HG03575 (cell line): ENCODE measurements around the gene UGGT2.

Source experiments
- ATAC-seq: cut with Tn5 transposase; IDR thresholded peaks from one replicate; pipeline ENCODE4 v1.9.1; 2021; ENCODE audit not compliant: unreplicated experiment, insufficient number of reproducible peaks, low FRiP score; ENCODE audit errors: extremely low read depth

Gene UGGT2

DNA sequence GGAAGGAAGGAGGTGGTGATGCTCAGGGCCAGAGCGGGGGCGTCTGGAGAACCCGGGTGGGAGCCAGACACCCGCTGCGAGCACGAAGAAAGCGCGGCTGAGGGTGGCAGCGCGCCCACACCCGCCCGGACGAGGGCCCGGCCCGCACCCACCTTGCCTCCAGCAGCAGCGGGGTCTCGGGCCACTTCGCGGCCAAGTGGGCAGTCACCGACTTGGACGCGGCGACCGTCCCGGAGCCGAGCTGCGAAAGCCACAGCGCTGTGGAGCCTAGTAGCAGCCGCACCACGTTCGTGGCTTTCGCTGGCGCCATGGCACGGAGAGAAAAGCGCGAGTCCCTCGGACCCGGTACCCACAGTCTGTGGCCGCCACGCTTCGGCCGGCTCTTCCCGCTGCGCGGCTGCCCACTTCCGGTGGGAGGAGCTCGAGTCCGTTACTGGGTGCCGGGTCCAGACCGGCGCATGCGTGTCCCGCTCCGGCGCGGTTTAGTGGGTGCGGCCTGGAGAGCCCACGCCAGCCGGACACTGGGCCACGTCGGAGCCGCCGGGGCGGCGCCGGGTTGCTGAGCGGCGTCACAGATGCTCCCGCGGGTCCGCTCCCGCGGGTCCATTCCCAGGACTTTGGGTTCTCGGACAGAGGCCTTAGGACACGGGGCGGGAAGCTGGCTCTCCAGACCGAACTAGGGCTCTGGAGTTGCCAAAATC lies at the start of gene UGGT2:
TSS of gene UGGT2 (minus strand) at position 399 of the 701 bp plus-strand sequence. CDS start at position 310, 89 bp downstream.
- peak; percentile 91 for ATAC-seq

GRCh38 chr13:96100457-96101220 lies 47.4 kb upstream of the UGGT2 start:
- ATAC-seq, result no peak

DNA sequence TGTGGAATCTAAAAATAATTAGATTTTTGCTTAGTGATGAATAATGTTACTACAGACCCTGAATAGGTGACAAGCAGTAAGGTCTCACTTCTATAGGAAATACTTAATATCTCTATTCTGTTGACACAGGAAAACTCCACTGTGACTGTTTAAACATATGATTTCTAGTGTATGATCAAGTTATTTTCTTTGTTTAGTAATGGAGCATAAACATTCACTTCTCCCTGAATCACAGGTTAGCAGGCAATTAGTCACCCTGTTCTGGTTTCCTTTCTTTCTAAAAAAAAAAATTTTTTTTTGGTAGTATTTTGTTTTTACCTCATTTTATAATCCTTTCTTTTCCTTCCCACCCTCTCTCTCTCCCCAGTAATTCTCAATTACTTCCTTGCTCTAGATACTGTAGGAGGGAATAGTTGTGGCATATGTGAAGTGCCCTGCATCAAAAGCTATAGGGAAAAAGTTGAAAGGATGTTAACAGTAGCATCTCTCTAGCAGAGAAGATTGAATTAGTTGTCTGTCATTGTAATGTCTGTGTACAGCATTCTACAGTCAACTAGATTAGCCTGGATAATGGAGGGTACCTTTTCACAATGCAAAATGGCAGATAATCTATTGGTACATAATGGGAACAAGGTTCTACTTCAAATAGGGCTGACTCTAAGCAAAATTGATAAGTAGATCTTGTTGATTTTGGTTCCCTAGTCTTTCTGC lies 40.2 kb upstream of the UGGT2 start:
- no peak for ATAC-seq

DNA sequence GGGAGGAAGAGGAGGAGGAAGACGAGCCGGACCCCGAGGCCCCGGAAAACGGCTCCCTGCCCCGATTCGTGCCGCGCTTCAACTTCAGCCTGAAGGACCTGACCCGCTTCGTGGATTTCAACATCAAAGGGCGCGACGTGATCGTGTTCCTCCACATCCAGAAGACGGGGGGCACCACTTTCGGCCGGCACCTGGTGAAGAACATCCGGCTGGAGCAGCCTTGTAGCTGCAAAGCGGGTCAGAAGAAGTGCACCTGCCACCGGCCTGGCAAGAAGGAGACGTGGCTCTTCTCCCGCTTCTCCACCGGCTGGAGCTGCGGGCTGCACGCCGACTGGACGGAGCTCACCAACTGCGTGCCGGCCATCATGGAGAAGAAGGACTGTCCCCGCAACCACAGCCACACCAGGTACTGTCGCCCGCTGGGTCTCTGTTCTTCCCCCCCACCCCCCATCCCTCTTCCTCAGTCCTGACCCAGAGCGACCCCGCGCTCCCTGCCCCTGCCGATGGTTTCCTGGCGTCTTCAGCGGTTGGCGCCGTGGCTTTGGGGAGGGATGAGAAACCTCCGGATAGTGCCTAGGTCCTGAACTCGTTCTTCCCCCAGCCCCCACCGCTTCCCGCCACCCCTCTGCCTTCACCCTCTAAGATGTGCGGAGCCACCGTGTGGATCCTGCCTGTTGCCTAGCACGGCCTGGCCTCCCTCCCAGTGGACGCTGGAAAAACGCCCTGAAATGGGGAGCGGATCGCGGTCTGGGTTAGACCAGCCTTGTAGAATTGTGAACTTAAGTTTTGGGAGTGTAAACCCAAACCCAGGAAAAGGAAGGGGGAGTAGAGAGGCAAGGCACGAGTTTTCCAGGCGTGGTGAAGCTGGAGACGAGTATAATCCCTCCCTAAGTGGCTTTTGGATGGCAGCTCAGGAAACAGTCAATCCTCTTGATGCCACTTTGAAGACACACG lies 38.2 kb upstream of the UGGT2 start:
- no peak for ATAC-seq

- no peak for ATAC-seq
These were observed 37.3 kb upstream of the UGGT2 start for GRCh38 chr13:96090240-96091101.

DNA sequence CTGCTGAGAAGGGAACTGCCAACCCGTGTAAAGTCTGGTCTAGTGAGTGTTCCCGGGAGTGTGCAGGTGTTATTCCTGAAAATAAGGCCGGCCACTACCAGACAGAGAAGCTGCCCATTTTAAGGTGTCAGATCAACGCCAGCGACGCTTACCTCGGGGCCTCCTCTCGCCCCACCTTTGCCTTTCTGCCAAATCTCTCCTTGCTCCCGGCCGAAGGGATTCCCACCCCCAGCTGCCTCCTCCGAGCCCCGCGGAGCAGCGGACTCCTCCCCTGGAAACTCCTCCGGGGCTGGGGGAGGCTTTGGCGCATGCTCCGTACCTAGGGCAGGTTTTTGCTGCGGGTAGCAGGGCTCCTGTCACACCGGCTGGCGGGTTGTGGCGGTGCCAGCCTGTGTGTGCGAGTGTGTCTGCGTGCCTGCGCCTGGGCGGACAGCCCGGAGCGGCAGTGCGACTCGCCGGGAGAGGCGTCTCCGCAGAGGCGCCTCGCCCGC lies 36.6 kb upstream of the UGGT2 start, which contains the start of gene HS6ST3:
TSS of gene HS6ST3 (plus strand) at position 359 of the 491 bp plus-strand sequence.
- ATAC-seq, result no peak

DNA sequence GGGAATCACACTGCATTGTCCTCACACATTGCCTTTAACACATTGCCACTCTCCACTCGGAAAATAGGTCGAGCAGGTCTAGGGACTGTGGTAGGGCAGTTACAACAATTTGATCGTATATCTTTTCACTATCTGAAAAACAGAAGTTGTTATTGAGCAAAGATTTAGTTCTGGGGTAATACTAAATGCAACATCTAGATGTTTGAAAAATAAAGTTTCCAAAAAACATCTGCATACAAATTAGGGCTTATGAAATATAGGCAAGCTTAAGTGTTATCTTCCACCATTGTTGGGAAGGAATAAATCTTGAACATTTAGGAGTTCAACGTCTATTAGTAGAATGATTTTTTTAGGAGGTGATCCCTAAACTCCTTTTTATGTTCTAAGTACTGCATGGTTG lies 35.9 kb upstream of the UGGT2 start:
- no peak for ATAC-seq

DNA sequence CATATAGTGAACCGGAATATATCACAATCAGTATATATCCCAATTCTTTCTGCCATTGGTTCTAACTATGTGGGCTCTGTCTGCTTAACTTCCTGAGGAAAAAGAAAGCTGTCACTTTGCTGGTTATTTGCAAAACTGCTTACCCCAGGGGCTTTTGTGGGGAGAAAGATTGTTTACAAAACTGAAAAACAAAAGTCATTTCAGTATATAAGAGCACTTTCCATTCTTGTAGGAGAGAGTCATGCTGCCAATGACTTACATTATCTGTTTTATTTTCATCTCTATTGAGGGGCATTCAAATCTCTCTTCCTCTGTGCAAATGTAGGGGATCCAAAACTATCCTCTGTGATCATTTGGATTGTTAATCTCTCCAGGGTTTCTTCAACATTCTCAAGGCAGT lies 33.5 kb upstream of the UGGT2 start:
- no peak for ATAC-seq

DNA sequence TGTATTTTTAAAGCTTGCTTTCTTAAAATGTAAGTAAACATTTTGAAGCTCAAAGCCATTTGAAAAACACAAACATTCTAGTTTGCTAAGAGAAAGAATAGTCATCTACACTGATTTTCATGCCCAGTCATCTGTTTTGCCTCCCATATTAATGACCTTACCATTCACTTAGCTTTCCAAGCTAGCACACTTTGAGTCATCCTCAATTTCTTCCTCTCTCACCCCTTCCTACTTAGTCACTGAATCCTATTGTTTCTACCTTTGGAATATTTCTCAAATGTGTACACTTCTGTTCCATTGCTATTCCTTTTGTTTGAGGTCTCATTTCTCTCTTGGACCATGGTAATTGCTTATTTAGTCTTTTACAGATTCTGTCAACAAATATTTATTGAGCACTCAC lies 29.4 kb upstream of the UGGT2 start:
- ATAC-seq, result no peak

DNA sequence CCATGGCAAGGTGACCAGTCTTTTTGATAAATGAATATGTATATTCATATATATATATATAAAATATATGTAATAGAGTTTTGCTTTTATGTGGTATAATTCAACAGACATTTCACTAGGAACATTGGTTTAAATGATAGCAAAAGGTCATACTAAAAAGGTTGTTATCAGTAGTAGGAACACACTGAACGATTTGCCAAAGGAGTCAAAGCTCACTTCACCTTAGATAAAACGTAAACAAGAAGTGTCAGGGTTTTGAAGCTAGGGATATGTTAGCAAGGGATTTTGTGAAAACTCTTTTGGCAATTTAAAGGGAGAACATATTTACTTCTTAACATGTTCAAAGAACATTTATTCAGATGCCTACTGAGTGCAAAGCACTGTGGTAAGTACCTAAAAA lies 28.7 kb upstream of the UGGT2 start:
- no peak for ATAC-seq

GRCh38 chr13:96080676-96081075 lies 27.5 kb upstream of the UGGT2 start:
- no peak for ATAC-seq

GRCh38 chr13:96075953-96076543 lies 22.8 kb upstream of the UGGT2 start:
- no peak for ATAC-seq

GRCh38 chr13:96072392-96072791 lies 19.2 kb upstream of the UGGT2 start:
- no peak for ATAC-seq

DNA sequence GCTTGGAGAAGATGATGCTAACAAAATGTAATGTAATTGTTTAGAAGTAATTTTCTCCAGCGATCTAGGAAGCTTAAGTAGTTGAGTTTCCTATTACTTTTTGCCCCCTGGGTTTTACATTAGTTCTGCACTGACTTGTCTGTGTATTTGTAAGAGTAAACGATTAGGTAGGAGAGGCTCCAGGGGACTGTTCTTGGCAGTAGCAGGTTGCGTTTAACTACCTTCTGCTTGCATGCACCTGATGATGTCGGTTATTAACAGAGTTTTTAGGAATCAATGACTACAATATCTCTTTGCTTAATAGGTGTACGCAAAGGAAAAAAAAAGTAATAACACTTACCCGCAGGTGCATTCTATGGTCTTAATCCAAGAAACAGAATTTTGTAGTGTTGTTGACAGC lies 18.3 kb upstream of the UGGT2 start:
- no peak for ATAC-seq

- no peak for ATAC-seq
These were observed 15.5 kb upstream of the UGGT2 start for GRCh38 chr13:96068729-96069128.

DNA sequence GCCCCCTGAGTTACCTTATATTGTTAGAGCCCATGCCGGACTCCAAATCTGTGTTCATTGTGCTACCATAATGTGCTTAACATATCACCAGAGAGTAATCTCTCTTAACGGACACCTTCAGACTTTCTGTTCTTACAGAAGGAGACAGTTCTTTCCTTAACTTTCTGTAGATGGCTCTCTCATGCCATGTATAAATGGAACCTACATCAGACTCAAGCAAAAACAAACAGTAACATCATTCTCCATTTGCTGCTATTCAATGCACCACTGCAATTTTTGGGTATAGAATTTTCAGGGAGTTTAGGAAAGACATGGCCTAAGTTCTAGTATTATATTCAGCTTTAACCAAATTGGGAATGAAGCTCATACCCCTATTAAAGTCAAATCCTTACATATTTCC lies 12.6 kb upstream of the UGGT2 start:
- no peak for ATAC-seq

GRCh38 chr13:96052656-96053002 lies 572 bp downstream of the UGGT2 start:
- peak; percentile 33 for ATAC-seq
